GM10248 (cell line): ENCODE data around the gene ITGA7.

ENCODE experiments used
- CTCF ChIA-PET: fragments of 300-600 bp; sonication (Branson Sonifier 250); formaldehyde crosslinking; extraction: SDS; loops from one replicate; lab custom pipeline; 2021; ENCODE audit warnings: antibody characterized with exemption; lab: Yijun Ruan, JAX
- POLR2A ChIA-PET: fragments of 350-650 bp; sonication (Branson Sonifier 250); formaldehyde crosslinking; extraction: SDS; loops from one replicate; lab custom pipeline; 2020; ENCODE audit warnings: antibody characterized with exemption; lab: Yijun Ruan, JAX
- DNase-seq: peaks from one replicate; pipeline ENCODE4 v3.0.0; 2012; ENCODE audit errors: extremely low spot score
- TF ChIP-seq, protein P1 (sequence below): IDR thresholded peaks from 2 replicates; pipeline ENCODE4 v1.5.1; 2012; ENCODE audit warnings: mild to moderate bottlenecking, low read depth; ENCODE audit errors: extremely low read depth, missing control alignments, control extremely low read depth

Gene ITGA7

DNA sequence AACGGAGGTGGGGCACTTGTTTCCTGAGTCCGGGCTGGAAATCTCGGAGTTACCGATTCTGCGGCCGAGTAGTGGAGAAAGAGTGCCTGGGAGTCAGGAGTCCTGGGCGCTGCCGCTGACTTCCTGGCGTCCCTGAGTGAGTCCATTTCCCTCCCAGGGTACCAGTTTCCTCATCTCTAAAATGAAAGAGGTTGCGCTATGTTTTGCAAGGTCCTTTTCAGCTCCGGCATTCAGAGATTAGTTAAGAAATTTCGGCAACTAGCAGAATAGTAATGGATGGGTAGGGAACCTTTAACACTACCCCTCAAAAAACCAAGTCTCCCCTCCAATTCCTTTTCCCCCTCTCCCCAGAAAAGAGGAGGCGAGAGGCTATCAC, 8.9 kb upstream of the ITGA7 start:
- ChIA-PET POLR2A (interaction anchor here (0.5 kb wide), 1 partner anchor 459 kb away, joined by 3 read pairs; no protein-coding TSS in a partner anchor), CTCF (interaction anchor here (0.8 to 4.3 kb wide), 8 partner anchors 8 to 402 kb away, joined by 3 to 27 read pairs (median 8); partner anchors contain the start of genes CD63 and ZC3H10)
- TF ChIP-seq, protein P1, sequence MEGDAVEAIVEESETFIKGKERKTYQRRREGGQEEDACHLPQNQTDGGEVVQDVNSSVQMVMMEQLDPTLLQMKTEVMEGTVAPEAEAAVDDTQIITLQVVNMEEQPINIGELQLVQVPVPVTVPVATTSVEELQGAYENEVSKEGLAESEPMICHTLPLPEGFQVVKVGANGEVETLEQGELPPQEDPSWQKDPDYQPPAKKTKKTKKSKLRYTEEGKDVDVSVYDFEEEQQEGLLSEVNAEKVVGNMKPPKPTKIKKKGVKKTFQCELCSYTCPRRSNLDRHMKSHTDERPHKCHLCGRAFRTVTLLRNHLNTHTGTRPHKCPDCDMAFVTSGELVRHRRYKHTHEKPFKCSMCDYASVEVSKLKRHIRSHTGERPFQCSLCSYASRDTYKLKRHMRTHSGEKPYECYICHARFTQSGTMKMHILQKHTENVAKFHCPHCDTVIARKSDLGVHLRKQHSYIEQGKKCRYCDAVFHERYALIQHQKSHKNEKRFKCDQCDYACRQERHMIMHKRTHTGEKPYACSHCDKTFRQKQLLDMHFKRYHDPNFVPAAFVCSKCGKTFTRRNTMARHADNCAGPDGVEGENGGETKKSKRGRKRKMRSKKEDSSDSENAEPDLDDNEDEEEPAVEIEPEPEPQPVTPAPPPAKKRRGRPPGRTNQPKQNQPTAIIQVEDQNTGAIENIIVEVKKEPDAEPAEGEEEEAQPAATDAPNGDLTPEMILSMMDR = no peak
- no peak for DNase-seq

DNA sequence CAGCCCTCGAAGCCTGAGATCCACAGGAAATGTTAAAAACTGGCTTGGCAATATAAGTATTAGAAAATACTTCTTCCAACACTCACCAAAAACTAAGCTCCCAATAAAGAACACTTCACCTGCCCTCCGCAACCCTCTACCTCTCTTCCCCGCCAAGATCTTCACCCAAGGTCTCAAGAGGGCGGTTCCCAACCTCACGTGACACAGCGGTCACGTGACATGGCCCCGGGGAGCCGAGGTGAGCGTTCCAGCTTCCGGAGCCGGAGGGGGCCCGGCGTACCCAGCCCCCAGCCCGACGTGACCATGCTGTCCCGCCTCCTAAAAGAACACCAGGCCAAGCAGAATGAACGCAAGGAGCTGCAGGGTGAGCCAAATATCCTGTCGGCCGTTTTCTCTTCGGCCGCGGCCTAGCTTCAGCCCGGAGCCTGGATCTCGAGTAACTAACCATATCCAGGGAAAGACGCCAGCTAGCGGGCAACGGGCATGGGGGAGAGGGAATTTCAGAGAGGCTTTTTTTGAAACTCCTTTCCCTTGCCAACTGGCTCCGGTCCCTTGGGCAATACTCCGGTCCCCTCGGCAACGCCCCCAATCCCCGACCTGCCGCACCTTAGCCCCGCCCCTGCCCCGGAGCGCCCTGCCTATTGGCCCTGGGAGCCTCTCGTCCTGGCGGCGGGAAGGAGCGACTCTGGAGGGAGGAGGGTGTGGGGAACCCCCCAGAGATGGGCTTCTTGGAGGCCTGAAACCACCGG, 8.3 kb upstream of the ITGA7 start, which contains the start of gene BLOC1S1:
BLOC1S1 (plus strand) TSS at position 214 of the 749 bp plus-strand sequence; CDS start at position 220, 6 bp downstream.
- peak; percentile 95 for DNase-seq
- TF ChIP-seq, protein P1 = no peak
- ChIA-PET POLR2A (interaction anchor here (0.7 kb wide), 1 partner anchor 321 kb away, joined by 3 read pairs; no protein-coding TSS in a partner anchor), CTCF (interaction anchor here (0.8 to 3.2 kb wide), 7 partner anchors 9 to 314 kb away, joined by 3 to 27 read pairs (median 7); no protein-coding TSS in a partner anchor)

DNA sequence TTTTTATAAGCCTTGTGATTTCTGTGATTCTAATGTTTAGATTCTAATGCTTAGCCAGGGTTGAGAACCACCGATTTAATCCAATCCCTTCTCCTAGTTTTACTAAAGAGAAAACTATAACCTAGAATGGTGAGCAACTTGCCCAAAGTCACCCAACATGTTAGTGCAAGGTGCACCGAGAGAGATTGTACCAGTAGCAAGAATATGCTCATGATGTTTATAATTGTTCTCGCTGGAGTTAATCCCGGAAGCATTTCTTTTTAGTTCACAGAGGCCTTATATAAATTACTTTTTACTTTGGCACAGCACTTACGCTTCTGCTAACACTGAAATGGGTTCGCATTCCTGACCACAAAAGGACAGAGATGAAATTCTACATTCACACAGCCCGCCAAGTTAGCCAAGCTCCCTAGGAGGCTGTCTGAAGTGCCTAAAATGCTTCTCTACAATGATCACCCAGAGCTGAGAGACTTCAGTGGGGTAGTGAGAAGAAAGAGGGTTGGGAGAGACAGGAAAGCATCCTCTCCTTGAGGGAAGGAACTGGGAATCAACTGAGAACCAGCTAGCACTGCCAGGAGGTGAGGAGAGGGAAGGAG, 7.6 kb upstream of the ITGA7 start:
- ChIA-PET CTCF (interaction anchor here (0.8 to 3.2 kb wide), 6 partner anchors 9 to 315 kb away, joined by 3 to 27 read pairs (median 8); no protein-coding TSS in a partner anchor), POLR2A (interaction anchor here (0.7 kb wide), 1 partner anchor 322 kb away, joined by 3 read pairs; no protein-coding TSS in a partner anchor)
- TF ChIP-seq, protein P1 = no peak
- peak; percentile 29 for DNase-seq

DNA sequence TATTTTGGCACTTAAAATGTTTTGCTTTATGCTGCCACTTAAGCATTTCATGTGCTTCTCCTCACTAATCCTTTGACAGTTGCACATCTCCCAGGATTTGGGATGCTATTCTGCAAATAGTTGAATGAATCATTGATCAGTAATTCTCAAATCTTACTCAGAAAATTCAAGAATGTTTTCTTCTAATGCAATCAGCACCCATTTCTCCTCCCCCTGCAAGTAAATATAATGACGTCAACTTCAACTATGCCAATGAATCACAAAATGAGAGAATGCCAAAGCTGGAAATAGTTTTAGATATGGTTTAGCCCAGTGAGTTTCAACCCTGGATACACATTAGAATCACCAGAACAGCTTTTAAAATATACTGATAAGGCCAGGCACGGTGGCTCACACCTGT, 6.0 kb upstream of the ITGA7 start:
- DNase-seq = no peak
- TF ChIP-seq, protein P1 = no peak
- CTCF ChIA-PET = interaction anchor here (1.1 to 1.5 kb wide), 4 partner anchors 8 to 25 kb away, joined by 3 to 5 read pairs (median 4); no protein-coding TSS in a partner anchor
- POLR2A ChIA-PET = no interaction called here

DNA sequence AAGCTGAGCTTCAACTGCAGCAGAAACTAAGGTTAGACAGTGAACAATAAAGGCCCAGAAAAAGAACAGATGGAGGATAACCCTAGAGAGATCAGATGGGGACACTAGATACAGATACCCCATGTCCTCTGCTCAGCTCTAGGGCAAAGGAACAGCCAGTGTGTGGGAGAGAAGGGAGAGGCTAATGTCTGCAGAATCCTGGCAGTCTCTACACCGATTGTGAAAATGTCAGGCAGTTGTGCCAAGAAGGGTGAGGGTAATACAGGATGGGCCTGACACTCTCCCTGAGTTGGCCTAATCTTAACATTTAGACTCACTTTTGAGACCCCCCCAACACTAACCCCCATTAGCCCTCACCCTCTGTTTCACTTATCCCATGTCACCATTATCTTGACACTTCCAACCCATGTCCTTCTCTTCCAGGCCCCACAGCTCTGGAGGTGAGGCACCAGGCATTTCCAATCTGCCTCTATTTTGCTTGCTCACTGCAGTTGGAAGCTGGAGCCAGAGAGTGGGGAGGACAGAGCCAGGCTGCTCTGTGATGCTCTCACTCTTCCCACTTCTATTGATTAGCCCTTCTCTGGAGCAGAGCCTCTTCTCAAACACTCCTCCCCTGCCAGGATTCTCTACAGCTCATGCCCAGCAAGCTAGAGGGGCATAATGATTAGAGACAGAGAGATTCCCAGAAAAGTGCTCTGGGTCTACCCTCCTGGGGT, 5.2 kb upstream of the ITGA7 start:
- ChIA-PET CTCF (interaction anchor here (1.1 to 3.0 kb wide), 6 partner anchors 8 to 71 kb away, joined by 3 to 9 read pairs (median 4); partner anchors contain the start of gene RDH5), POLR2A (no interaction called here)
- TF ChIP-seq, protein P1 = no peak
- DNase-seq = no peak
